Measurements from ENCODE around the gene LIF. TPM values are rescaled to one million over a fixed set of nuclear protein-coding genes. Genes with fewer than 3 reads are reported as not detected.

LIF gene
- total RNA-seq, 2 experiments from 2014 or later: 0.17 to 0.30 TPM

DNA sequence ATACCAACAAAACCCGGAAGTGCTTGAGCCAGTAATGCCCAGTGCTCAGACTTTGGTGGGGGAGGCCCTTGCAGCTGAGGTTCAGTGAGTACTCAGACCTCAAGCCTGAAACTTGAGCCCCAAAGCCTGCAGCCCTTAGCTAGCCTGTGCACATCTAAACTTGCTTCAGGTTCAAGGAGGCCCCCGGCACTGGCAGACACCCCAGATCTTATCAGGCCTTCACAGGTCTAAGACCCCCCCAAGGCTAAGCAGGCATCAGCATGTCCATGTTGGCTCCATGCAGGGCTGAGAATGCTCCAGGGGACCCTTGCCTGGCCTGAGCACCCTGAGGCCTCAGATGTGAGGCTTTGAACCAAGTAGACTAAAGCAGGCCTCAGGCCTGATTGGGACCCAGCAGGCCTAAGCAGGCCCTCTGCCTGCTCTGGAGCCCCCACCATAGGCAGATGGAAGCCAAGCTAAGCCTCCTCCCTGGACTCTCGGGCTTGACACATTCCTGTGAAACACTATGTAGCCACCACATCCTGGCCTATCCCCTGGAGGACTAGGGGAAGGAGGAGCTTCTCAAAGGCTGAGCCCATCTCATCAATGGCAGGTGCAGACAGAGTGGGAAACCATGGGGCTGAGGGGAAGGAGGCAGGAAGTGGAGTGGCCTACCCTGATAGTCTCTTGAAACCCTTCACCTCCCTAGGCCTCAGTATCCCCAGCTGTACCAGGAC, 43.9 kb upstream of the LIF start:
- Histone ChIP-seq H3K27me3 (ENCODE audit: control insufficient read depth in 1 of 2, insufficient read depth in 2 of 2, low read length in 2 of 2) (no peaks in the 10 kb centered on the region), H3K4me1 (ENCODE audit: insufficient read depth, low read length) (peaks cover 64% of the 10 kb centered on the region), H3K27ac (ENCODE audit: low read depth in 1 of 2, low read length in 2 of 2) (peak overlapping the region; percentile 37 to 60), H3K9me3 (ENCODE audit: control insufficient read depth in 1 of 2, insufficient read depth in 1 of 2, low read length in 2 of 2) (no peaks in the 10 kb centered on the region), H3K4me3 (ENCODE audit: low read length) (peak overlapping the region; percentile 75), H3K36me3 (ENCODE audit: insufficient read depth, low read length) (peaks cover 48% of the 10 kb centered on the region)
- Mint-ChIP-seq H3K27ac (peak overlapping the region; percentile 87), H3K9me3 (no peaks in the 10 kb centered on the region), H3K4me1 (ENCODE audit: low read depth) (peaks cover 58% of the 10 kb centered on the region), H3K27me3 (no peaks in the 10 kb centered on the region), H3K4me3 (peak overlapping the region; percentile 97), H3K36me3 (ENCODE audit: low read depth) (peaks cover 70% of the 10 kb centered on the region)
- DNase-seq (peak in 1 of 14 experiments; percentile 25), ATAC-seq (ENCODE audit: poor library complexity) (no peak)
- ChIA-PET CTCF (interaction anchor here (1.5 to 6.8 kb wide), 9 partner anchors 14 to 134 kb away, joined by 4 to 99 read pairs (median 20); partner anchors contain the start of genes CCDC157, RNF215, SF3A1 and TBC1D10A), POLR2A (interaction anchor here (0.6 to 9.8 kb wide), 14 partner anchors 8 to 135 kb away, joined by 3 to 268 read pairs (median 10); partner anchors contain the start of genes CCDC157, MTFP1, RNF215 and SEC14L2)
- TF ChIP-seq, protein P1, sequence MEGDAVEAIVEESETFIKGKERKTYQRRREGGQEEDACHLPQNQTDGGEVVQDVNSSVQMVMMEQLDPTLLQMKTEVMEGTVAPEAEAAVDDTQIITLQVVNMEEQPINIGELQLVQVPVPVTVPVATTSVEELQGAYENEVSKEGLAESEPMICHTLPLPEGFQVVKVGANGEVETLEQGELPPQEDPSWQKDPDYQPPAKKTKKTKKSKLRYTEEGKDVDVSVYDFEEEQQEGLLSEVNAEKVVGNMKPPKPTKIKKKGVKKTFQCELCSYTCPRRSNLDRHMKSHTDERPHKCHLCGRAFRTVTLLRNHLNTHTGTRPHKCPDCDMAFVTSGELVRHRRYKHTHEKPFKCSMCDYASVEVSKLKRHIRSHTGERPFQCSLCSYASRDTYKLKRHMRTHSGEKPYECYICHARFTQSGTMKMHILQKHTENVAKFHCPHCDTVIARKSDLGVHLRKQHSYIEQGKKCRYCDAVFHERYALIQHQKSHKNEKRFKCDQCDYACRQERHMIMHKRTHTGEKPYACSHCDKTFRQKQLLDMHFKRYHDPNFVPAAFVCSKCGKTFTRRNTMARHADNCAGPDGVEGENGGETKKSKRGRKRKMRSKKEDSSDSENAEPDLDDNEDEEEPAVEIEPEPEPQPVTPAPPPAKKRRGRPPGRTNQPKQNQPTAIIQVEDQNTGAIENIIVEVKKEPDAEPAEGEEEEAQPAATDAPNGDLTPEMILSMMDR (IDR thresholded peaks at IDR 0.05): no peak
- intact Hi-C loops (cut with DNase I, micrococcal nuclease): loop anchor here in 1 of 2 experiments (1.0 kb wide), 2 partner anchors 15 to 66 kb away; partner anchors contain the start of gene SF3A1

DNA sequence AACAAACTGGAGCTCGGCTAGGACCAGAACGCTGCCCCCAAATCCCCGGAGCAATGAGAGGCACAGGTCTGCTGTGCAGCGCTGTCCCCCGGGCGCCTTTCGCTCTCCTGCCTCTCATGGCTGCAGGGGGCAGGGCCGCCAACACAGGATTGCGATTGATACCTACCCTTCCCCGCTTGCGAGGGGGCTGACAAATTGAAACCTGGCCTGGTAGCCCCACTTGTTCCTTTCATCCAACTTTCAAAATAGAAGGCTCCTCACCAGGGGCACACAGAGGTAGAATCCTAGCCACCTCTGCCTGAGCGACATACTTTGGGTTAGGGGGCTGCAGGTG, 43.4 kb upstream of the LIF start:
- H3K27ac ChIP-seq (ENCODE audit: low read depth in 1 of 2, low read length in 2 of 2): peak overlapping the region; percentile 37 to 60
- ATAC-seq (ENCODE audit: poor library complexity) (peak; percentile 37), DNase-seq (no peak)
- Mint-ChIP-seq H3K4me3 (peak overlapping the region; percentile 97), H3K27me3 (no peaks in the 10 kb centered on the region), H3K36me3 (ENCODE audit: low read depth) (peaks cover 68% of the 10 kb centered on the region), H3K27ac (peak overlapping the region; percentile 87), H3K9me3 (no peaks in the 10 kb centered on the region), H3K4me1 (ENCODE audit: low read depth) (peaks cover 56% of the 10 kb centered on the region)
- ChIA-PET POLR2A (interaction anchor here (0.6 to 9.8 kb wide), 12 partner anchors 8 to 135 kb away, joined by 3 to 268 read pairs (median 28); partner anchors contain the start of genes CCDC157, MTFP1, RNF215 and SEC14L2), CTCF (interaction anchor here (1.8 to 6.8 kb wide), 9 partner anchors 8 to 134 kb away, joined by 4 to 99 read pairs (median 20); partner anchors contain the start of genes CCDC157, RNF215, SF3A1 and TBC1D10A)
- H3K4me1 ChIP-seq (ENCODE audit: insufficient read depth, low read length): peaks cover 59% of the 10 kb centered on the region
- intact Hi-C loops (cut with DNase I, micrococcal nuclease): loop anchor here (1.0 to 5.0 kb wide), 6 partner anchors 15 to 195 kb away; partner anchors contain the start of genes SF3A1 (in 2 of the 2), MTFP1 (in 1 of the 2) and TBC1D10A (in 1 of the 2)
- peaks cover 48% of the 10 kb centered on the region for H3K36me3 ChIP-seq (ENCODE audit: insufficient read depth, low read length)
- peak overlapping the region; percentile 75 for H3K4me3 ChIP-seq (ENCODE audit: low read length)
- TF ChIP-seq, protein P1 (IDR thresholded peaks at IDR 0.05): no peak
- H3K9me3 ChIP-seq (ENCODE audit: control insufficient read depth in 1 of 2, insufficient read depth in 1 of 2, low read length in 2 of 2): no peaks in the 10 kb centered on the region
- H3K27me3 ChIP-seq (ENCODE audit: control insufficient read depth in 1 of 2, insufficient read depth in 2 of 2, low read length in 2 of 2): no peaks in the 10 kb centered on the region

DNA sequence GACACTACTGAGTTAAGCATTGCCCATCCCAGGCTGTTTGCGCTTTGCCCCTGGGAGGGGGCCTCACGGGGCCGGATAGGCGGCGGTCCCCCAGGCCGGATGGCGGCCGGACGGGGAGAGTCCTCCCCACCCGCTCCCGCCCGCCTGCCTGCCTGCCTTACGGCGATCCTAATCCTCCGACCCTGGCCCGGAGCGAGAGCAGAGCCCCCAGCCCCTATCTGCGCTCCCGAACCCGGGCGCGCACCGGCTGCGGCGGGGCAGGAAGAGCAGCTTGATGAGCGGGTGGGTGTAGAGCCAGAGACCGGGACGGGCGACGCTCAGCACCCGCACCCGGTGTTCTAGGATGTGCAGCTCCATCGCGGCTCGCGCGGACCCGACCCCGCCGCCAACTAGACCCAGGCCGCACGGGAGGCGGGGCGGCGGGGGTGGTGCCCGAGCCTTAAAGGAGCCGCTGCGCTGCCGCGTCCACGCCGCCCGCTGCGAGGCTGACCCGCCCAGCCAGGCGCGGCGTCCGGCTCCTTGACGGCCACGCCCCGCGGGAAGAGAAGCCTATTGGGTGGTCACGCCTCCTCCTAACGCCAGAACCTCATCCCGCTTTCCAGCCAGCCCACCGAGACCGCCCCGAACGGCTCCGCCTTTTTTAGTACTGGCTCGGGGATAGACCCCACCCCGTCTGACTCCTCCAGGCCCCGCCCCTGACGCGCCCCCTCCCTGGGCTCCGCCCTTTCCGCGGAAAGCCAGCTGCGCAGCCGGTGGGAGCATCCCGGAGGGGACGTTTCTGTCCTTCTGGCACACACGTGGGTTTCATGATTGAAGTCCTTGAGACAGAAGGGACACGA, 42.8 kb upstream of the LIF start, which contains the start of gene CASTOR1:
Gene CASTOR1 (minus strand): TSS at position 365 of the 839 bp plus-strand sequence. CDS start 8 bp downstream, at position 357.
- H3K4me1 Mint-ChIP-seq (ENCODE audit: low read depth): peaks cover 55% of the 10 kb centered on the region
- CTCF ChIA-PET: interaction anchor here (0.9 to 6.8 kb wide), 12 partner anchors 9 to 135 kb away, joined by 3 to 99 read pairs (median 15); partner anchors contain the start of genes CCDC157, RNF215, SF3A1 and TBC1D10A
- POLR2A ChIA-PET: interaction anchor here (0.6 to 9.8 kb wide), 21 partner anchors 9 to 185 kb away, joined by 3 to 268 read pairs (median 7); partner anchors contain the start of genes CCDC157, MTFP1, OSM and RNF215

More for the DNA sequence above, 42.8 kb upstream of the LIF start, which contains the start of gene CASTOR1:
- Mint-ChIP-seq H3K4me3 (peak within 1 kb of the TSS; percentile 97), H3K27me3 (no peaks in the 10 kb centered on the region), H3K36me3 (ENCODE audit: low read depth) (peaks cover 68% of the 10 kb centered on the region), H3K9me3 (no peaks in the 10 kb centered on the region), H3K27ac (peak within 1 kb of the TSS; percentile 89)
- Histone ChIP-seq H3K4me1 (ENCODE audit: insufficient read depth, low read length) (peaks cover 54% of the 10 kb centered on the region), H3K9me3 (ENCODE audit: control insufficient read depth in 1 of 2, insufficient read depth in 1 of 2, low read length in 2 of 2) (no peaks in the 10 kb centered on the region), H3K36me3 (ENCODE audit: insufficient read depth, low read length) (peaks cover 45% of the 10 kb centered on the region), H3K27me3 (ENCODE audit: control insufficient read depth in 1 of 2, insufficient read depth in 2 of 2, low read length in 2 of 2) (no peaks in the 10 kb centered on the region), H3K27ac (ENCODE audit: low read depth in 1 of 2, low read length in 2 of 2) (peak within 1 kb of the TSS; percentile 51 to 60), H3K4me3 (ENCODE audit: low read length) (peak within 1 kb of the TSS; percentile 75)
- intact Hi-C loops (cut with DNase I, micrococcal nuclease): loop anchor here (1.0 to 5.0 kb wide), 5 partner anchors 17 to 195 kb away; partner anchors contain the start of genes MTFP1 (in 1 of the 2), SF3A1 (in 1 of the 2) and TBC1D10A (in 1 of the 2)
- TF ChIP-seq, protein P1 (IDR thresholded peaks at IDR 0.05): no peak
- ATAC-seq (ENCODE audit: poor library complexity) (peak; percentile 78), DNase-seq (peak; percentile 75 to 96 (median 86))

Measured in CD4-positive, alpha-beta T cell (primary cell).